Endothelial cell of umbilical vein (primary cell): ENCODE data around the gene RFESD. TPM values are rescaled to one million over a fixed set of nuclear protein-coding genes. Genes with fewer than 3 reads are reported as not detected.

Experiments used
- BruUV-seq: library from RNA; stranded (reverse); fragments of 400-500 nt; replicated peaks from 2 replicates; lab custom pipeline; 2021; lab: Mats Ljungman, UMichigan
- CTCF ChIA-PET: fragments of 300-600, 350-600 bp; sonication (Branson Sonifier 250); formaldehyde crosslinking; loops from one replicate; lab custom pipeline; 2021; ENCODE audit warnings: antibody characterized with exemption, inconsistent platforms; lab: Charles Lee
- POLR2A ChIA-PET: fragments of 300-600, 350-600 bp; sonication (Branson Sonifier 250); formaldehyde crosslinking; loops from one replicate; lab custom pipeline; 2021; ENCODE audit warnings: antibody characterized with exemption, inconsistent platforms; lab: Charles Lee
- DNase-seq: peaks from one replicate; pipeline ENCODE4 v3.0.0-alpha.2; 2011; ENCODE audit warnings: low read depth, low spot score
- FAIRE-seq: peaks from 2 replicates; lab custom pipeline; 2011; peaks lifted over from hg19 to GRCh38; lab: Jason Lieb, UNC
- H2AFZ ChIP-seq: 2 replicates; pipeline ENCODE4 v1.6.0; 2012; ENCODE audit warnings: low read depth, low read length, control low read depth, inconsistent platforms
- H3K27ac ChIP-seq: 2 replicates; pipeline ENCODE4 v1.5.1; 2011; ENCODE audit warnings: low read depth, mild to moderate bottlenecking, control low read depth, low read length, moderate library complexity; ENCODE audit not compliant: insufficient read depth
- H3K27me3 ChIP-seq, 2 experiments: 2 replicates each; pipeline versions ENCODE4 v1.6.0 to v1.6.1; 2011; ENCODE audit warnings: low read length in 2 of 2, mixed read lengths in 1 of 2; ENCODE audit not compliant: control insufficient read depth in 2 of 2, insufficient read depth in 2 of 2
- H3K36me3 ChIP-seq, 2 experiments: 2 replicates in 1 of 2; 3 replicates in 1 of 2; pipeline ENCODE4 v1.5.1; 2011; ENCODE audit warnings: low read length in 2 of 2, mild to moderate bottlenecking in 1 of 2, moderate library complexity in 1 of 2; ENCODE audit not compliant: control insufficient read depth in 2 of 2, insufficient read depth in 2 of 2; ENCODE audit errors: extremely low read depth in 1 of 2
- H3K4me1 ChIP-seq: 3 replicates; pipeline ENCODE4 v1.5.1; 2011; ENCODE audit warnings: mild to moderate bottlenecking, low read length; ENCODE audit not compliant: control insufficient read depth, insufficient read depth; ENCODE audit errors: extremely low read depth
- H3K4me2 ChIP-seq: 2 replicates; pipeline ENCODE4 v1.6.1; 2011; ENCODE audit warnings: low read length, control low read depth, mixed read lengths; ENCODE audit not compliant: insufficient read depth
- H3K4me3 ChIP-seq, 3 experiments: fragments of 200-600 bp in 1 of 3; sonication (generic), shearing (Covaris generic) in 1 of 3; replicated peaks in 1 of 3; 2 replicates each; pipeline ENCODE4 v1.5.1; 2011 to 2016; ENCODE audit warnings: control low read depth in 3 of 3, low read length in 3 of 3, mild to moderate bottlenecking in 2 of 3, inconsistent platforms in 1 of 3, low read depth in 1 of 3, moderate library complexity in 1 of 3; ENCODE audit not compliant: insufficient read depth in 1 of 3
- H3K79me2 ChIP-seq: 2 replicates; pipeline ENCODE4 v1.6.0; 2012; ENCODE audit warnings: low read length, inconsistent platforms; ENCODE audit not compliant: control insufficient read depth, insufficient read depth
- H3K9ac ChIP-seq: replicated peaks from 2 replicates; pipeline ENCODE3; 2011; ENCODE audit warnings: low read length, control low read depth; ENCODE audit not compliant: insufficient read depth; ENCODE audit errors: extremely low read depth
- H3K9me1 ChIP-seq: replicated peaks from 3 replicates; pipeline ENCODE4 v1.6.0; 2011; ENCODE audit warnings: mild to moderate bottlenecking, low read length; ENCODE audit not compliant: control insufficient read depth, insufficient read depth; ENCODE audit errors: extremely low read depth
- H3K9me3 ChIP-seq: replicated peaks from 2 replicates; pipeline ENCODE4 v1.5.1; 2012; ENCODE audit warnings: low read length, inconsistent platforms; ENCODE audit not compliant: control insufficient read depth, insufficient read depth
- H4K20me1 ChIP-seq: replicated peaks from 2 replicates; pipeline ENCODE3; 2011; ENCODE audit warnings: mild to moderate bottlenecking, low read length; ENCODE audit not compliant: control insufficient read depth, insufficient read depth; ENCODE audit errors: extremely low read depth
- EZH2 ChIP-seq: IDR thresholded peaks from 2 replicates; pipeline ENCODE4 v1.6.1; 2012; ENCODE audit warnings: borderline replicate concordance, low read depth, mild to moderate bottlenecking, moderate library complexity, low read length, inconsistent platforms; ENCODE audit not compliant: severe bottlenecking
- FOS ChIP-seq: IDR thresholded peaks from 2 replicates; pipeline ENCODE4 v1.6.1; 2011; ENCODE audit warnings: mild to moderate bottlenecking, low read length, moderate library complexity, borderline replicate concordance; ENCODE audit not compliant: insufficient read depth
- GATA2 ChIP-seq: IDR thresholded peaks from 2 replicates; pipeline ENCODE4 v1.7.0; 2011; ENCODE audit warnings: low read depth, mild to moderate bottlenecking, moderate library complexity, mixed read lengths, low read length; ENCODE audit not compliant: insufficient read length, insufficient read depth
- JUN ChIP-seq: IDR thresholded peaks from 2 replicates; pipeline ENCODE4 v1.6.1; 2011; ENCODE audit warnings: borderline replicate concordance, low read depth; ENCODE audit not compliant: insufficient read length, insufficient read depth
- MAX ChIP-seq: IDR thresholded peaks from 2 replicates; pipeline ENCODE4 v1.6.1; 2011; ENCODE audit not compliant: insufficient read depth, insufficient read length
- MYC ChIP-seq: IDR thresholded peaks from one replicate; pipeline ENCODE4 v1.6.1; 2011; ENCODE audit warnings: mild to moderate bottlenecking, low read depth, low read length
- POLR2A ChIP-seq: IDR thresholded peaks from 2 replicates; pipeline ENCODE4 v1.6.1; 2012; ENCODE audit warnings: low read depth, mild to moderate bottlenecking, control low read depth, low read length
- POLR2AphosphoS5 ChIP-seq: IDR thresholded peaks from 2 replicates; pipeline ENCODE4 v1.6.1; 2012; ENCODE audit warnings: low read depth, mild to moderate bottlenecking, control low read depth, low read length, moderate library complexity; ENCODE audit not compliant: insufficient read depth
- dilution Hi-C: fragments of 300-500 bp; cut with MboI; formaldehyde crosslinking; loops from one replicate; pipeline ENCODE4 v1.15.0; 2019; ENCODE audit warnings: low sequenced_read_pairs; ENCODE audit not compliant: extremely low pct_ligation_motif_present
- intact Hi-C: fragments of 100-400 bp; cut with micrococcal nuclease; formaldehyde crosslinking; loops from one replicate; pipeline ENCODE4 v1.10.0; 2022
- polyA plus RNA-seq, 4 experiments: library from polyadenylated mRNA; depleted of rRNA in 3 of 4; stranded (reverse) in 3 of 4; unstranded in 1 of 4; fragments of >200 nt; gene quantifications; 2 replicates each; pipeline versions ENCODE4 v1.2.1 to v1.2.3, GENCODE V29; 2011 to 2012; ENCODE audit warnings: missing spikeins in 1 of 4
- total RNA-seq: library from RNA; stranded (reverse); gene quantifications from 2 replicates; pipeline ENCODE4 v1.2.3, GENCODE V29; 2021
- TF ChIP-seq, protein P1 (sequence below), 2 donors: IDR thresholded peaks; 1 replicate in 1 of 2; 2 replicates in 1 of 2; pipeline ENCODE4 v1.5.1; 2011; ENCODE audit warnings: low read length in 2 of 2, mild to moderate bottlenecking in 2 of 2, moderate library complexity in 2 of 2, control low read depth in 1 of 2, inconsistent platforms in 1 of 2, low read depth in 1 of 2; ENCODE audit not compliant: insufficient read depth in 1 of 2; ENCODE audit errors: extremely low read depth in 1 of 2

The RFESD gene
- total and polyA plus RNA-seq, 2 donors (not counting 3 experiments of a cell fraction or from before 2014, with no cell fraction given) = 0.88 to 2.0 TPM

DNA sequence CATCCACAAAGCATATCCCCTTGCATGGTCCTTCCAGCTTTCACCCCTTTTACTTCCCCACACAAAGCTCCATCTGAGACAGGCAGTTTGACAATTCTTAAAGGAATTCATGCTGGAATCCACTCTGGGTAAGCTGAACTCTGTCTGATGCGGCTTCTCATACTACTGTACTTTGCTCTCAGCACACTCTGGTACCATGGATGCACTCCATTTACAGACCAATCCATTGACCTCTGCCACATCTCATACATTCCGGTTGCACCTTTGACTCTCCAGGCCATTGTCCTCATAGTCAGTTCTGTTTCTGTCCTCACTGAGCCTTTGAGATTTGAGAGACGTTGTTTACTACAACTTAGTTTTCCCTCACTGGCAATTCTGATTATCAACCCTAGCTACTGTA, 24.0 kb downstream of the RFESD start:
- Histone ChIP-seq H3K4me1 (peaks cover 23% of the 10 kb centered on the region), H3K9ac (no peak overlapping the region), H3K9me1 (no peaks in the 10 kb centered on the region), H2AFZ (no peak overlapping the region), H3K4me3 (no peak overlapping the region), H3K27ac (no peak overlapping the region), H3K9me3 (no peaks in the 10 kb centered on the region), H3K4me2 (no peak overlapping the region), H3K27me3 (no peaks in the 10 kb centered on the region), H3K36me3 (no peaks in the 10 kb centered on the region), H4K20me1 (no peaks in the 10 kb centered on the region), H3K79me2 (no peaks in the 10 kb centered on the region)
- BruUV-seq = no TSS peak
- DNase-seq = no peak
- ChIA-PET POLR2A (interaction anchor here (0.6 kb wide), 1 partner anchor 149 kb away, joined by 3 read pairs; no protein-coding TSS in a partner anchor), CTCF (interaction anchor here (1.1 to 3.3 kb wide), 2 partner anchors 61 to 111 kb away, joined by 5 to 20 read pairs; no protein-coding TSS in a partner anchor)
- dilution Hi-C loops = no loop called here
- intact Hi-C loops = no loop called here
- TF ChIP-seq POLR2A (no peak), MYC (no peak), MAX (no peak), EZH2 (no peak), POLR2AphosphoS5 (no peak), GATA2 (no peak), JUN (no peak), FOS (no peak)
- TF ChIP-seq, protein P1, sequence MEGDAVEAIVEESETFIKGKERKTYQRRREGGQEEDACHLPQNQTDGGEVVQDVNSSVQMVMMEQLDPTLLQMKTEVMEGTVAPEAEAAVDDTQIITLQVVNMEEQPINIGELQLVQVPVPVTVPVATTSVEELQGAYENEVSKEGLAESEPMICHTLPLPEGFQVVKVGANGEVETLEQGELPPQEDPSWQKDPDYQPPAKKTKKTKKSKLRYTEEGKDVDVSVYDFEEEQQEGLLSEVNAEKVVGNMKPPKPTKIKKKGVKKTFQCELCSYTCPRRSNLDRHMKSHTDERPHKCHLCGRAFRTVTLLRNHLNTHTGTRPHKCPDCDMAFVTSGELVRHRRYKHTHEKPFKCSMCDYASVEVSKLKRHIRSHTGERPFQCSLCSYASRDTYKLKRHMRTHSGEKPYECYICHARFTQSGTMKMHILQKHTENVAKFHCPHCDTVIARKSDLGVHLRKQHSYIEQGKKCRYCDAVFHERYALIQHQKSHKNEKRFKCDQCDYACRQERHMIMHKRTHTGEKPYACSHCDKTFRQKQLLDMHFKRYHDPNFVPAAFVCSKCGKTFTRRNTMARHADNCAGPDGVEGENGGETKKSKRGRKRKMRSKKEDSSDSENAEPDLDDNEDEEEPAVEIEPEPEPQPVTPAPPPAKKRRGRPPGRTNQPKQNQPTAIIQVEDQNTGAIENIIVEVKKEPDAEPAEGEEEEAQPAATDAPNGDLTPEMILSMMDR (IDR thresholded peaks at IDR 0.05; ENCODE audit: extremely low read depth in 1 of 2, insufficient read depth in 1 of 2, low read depth in 1 of 2, low read length in 2 of 2) = no peak
- no peak for FAIRE-seq
